Endodermal cell (in vitro differentiated cells): ENCODE measurements around the gene OMP. TPM values are rescaled to one million over a fixed set of nuclear protein-coding genes. Genes with fewer than 3 reads are reported as not detected.
A peak's percentile ranks its signal among the peaks of the same experiment; 100 is the strongest.

ENCODE experiments used
- DNase-seq: peaks from one replicate; pipeline ENCODE4 v3.0.0-alpha.2; 2017
- H3K27ac ChIP-seq: 2 replicates; pipeline ENCODE4 v1.5.1; 2013; ENCODE audit warnings: mild to moderate bottlenecking, low read depth, low read length, moderate library complexity
- H3K27me3 ChIP-seq: 2 replicates; pipeline ENCODE4 v1.6.1; 2013; ENCODE audit warnings: mild to moderate bottlenecking, low read length, moderate library complexity; ENCODE audit not compliant: insufficient read depth, control insufficient read depth, poor library complexity, severe bottlenecking
- H3K36me3 ChIP-seq: 2 replicates; pipeline ENCODE4 v1.7.0; 2013; ENCODE audit warnings: mild to moderate bottlenecking, low read length, moderate library complexity; ENCODE audit not compliant: control insufficient read depth, insufficient read depth
- H3K4me1 ChIP-seq: one replicate; pipeline ENCODE4 v1.7.0; 2013; ENCODE audit warnings: low read length; ENCODE audit not compliant: control insufficient read depth, insufficient read depth
- H3K4me3 ChIP-seq: 2 replicates; pipeline ENCODE4 v1.5.1; 2013; ENCODE audit warnings: mild to moderate bottlenecking, low read length, moderate library complexity
- H3K9ac ChIP-seq: 2 replicates; pipeline ENCODE4 v1.6.1; 2013; ENCODE audit warnings: mild to moderate bottlenecking, low read length, moderate library complexity; ENCODE audit not compliant: poor library complexity, severe bottlenecking; ENCODE audit errors: extremely low read depth
- H3K9me3 ChIP-seq: 2 replicates; pipeline ENCODE4 v1.6.1; 2013; ENCODE audit warnings: mild to moderate bottlenecking, low read length, moderate library complexity; ENCODE audit not compliant: control insufficient read depth
- H3K27ac Mint-ChIP-seq: 2 replicates; pipeline ENCODE4 v1.8.0; 2020; ENCODE audit warnings: mixed read lengths
- H3K27me3 Mint-ChIP-seq: 2 replicates; pipeline ENCODE4 v1.8.0; 2021; ENCODE audit warnings: mild to moderate bottlenecking, mixed read lengths; ENCODE audit not compliant: insufficient read depth
- H3K36me3 Mint-ChIP-seq: 2 replicates; pipeline ENCODE4 v1.8.0; 2020; ENCODE audit warnings: low read depth, mixed read lengths
- H3K4me1 Mint-ChIP-seq: 2 replicates; pipeline ENCODE4 v1.8.0; 2020; ENCODE audit warnings: mixed read lengths
- H3K4me3 Mint-ChIP-seq: 2 replicates; pipeline ENCODE4 v1.8.0; 2020; ENCODE audit warnings: mild to moderate bottlenecking, moderate library complexity, mixed read lengths
- H3K9me3 Mint-ChIP-seq: 2 replicates; pipeline ENCODE4 v1.8.0; 2020; ENCODE audit warnings: mild to moderate bottlenecking, mixed read lengths
- CTCF ChIP-seq: fragments of 200-600 bp; sonication (generic); conservative IDR thresholded peaks from 2 replicates; pipeline ENCODE4 v1.5.0; 2021; ENCODE audit warnings: antibody characterized with exemption, mild to moderate bottlenecking
- WGBS, 2 experiments: methylation state at CpG; one replicate each; pipeline versions ENCODE4 v1.1.5 to v1.1.7; 2013; ENCODE audit warnings: missing lambda C conversion rate in 2 of 2, mixed read lengths in 1 of 2; ENCODE audit not compliant: insufficient coverage in 1 of 2, insufficient read length in 1 of 2; 5-methylcytosine and 5-hydroxymethylcytosine counted together
- total RNA-seq, 2 donors: library from RNA; stranded (reverse); fragmentation: NEBNext Ultra II Directional in 1 of 2; extraction: Animal tissue kit (Norgen Biotek cat#: 25700) in 1 of 2; gene quantifications; 2 replicates in 1 of 2; 3 replicates in 1 of 2; pipeline ENCODE4 v1.2.1, GENCODE V29; 2021

OMP gene
- total RNA-seq, 2 donors from 2014 or later: 1.6 to 1.7 TPM

GRCh38 chr11:77057938-77058474 is 44.6 kb upstream of the OMP start:
- Histone ChIP-seq H3K9me3 (peaks cover 12% of the 10 kb centered on the region), H3K27ac (no peak overlapping the region), H3K27me3 (no peaks in the 10 kb centered on the region), H3K9ac (no peak overlapping the region), H3K4me1 (no peaks in the 10 kb centered on the region), H3K36me3 (no peaks in the 10 kb centered on the region), H3K4me3 (no peak overlapping the region)
- TF ChIP-seq CTCF: no peak
- H3K4me3 Mint-ChIP-seq: no peak overlapping the region
- DNase-seq: peak; percentile 10
- H3K27me3 Mint-ChIP-seq: peaks cover 19% of the 10 kb centered on the region
- H3K4me1 Mint-ChIP-seq: no peaks in the 10 kb centered on the region
- H3K9me3 Mint-ChIP-seq: peaks cover 32% of the 10 kb centered on the region
- no peaks in the 10 kb centered on the region for H3K36me3 Mint-ChIP-seq
- no peak overlapping the region for H3K27ac Mint-ChIP-seq
- WGBS, 2 experiments: 89% methylated on average over 3 to 9 of the region's 9 CpGs

- Histone ChIP-seq H3K27me3 (no peaks in the 10 kb centered on the region), H3K9me3 (peaks cover 7% of the 10 kb centered on the region), H3K4me1 (no peaks in the 10 kb centered on the region), H3K36me3 (no peaks in the 10 kb centered on the region), H3K4me3 (no peak overlapping the region), H3K27ac (no peak overlapping the region), H3K9ac (no peak overlapping the region)
- DNase-seq: no peak
- no peak for TF ChIP-seq CTCF
- no peak overlapping the region for H3K27ac Mint-ChIP-seq
- 90 to 96% methylated on average over 2 of the region's 2 CpGs for WGBS, 2 experiments
- H3K36me3 Mint-ChIP-seq: no peaks in the 10 kb centered on the region
- no peak overlapping the region for H3K4me3 Mint-ChIP-seq
- H3K9me3 Mint-ChIP-seq: peaks cover 32% of the 10 kb centered on the region
- H3K4me1 Mint-ChIP-seq: no peaks in the 10 kb centered on the region
- peaks cover 20% of the 10 kb centered on the region for H3K27me3 Mint-ChIP-seq
Observed at GRCh38 chr11:77058900-77059299, 43.7 kb upstream of the OMP start.

- no peak overlapping the region for H3K4me3 Mint-ChIP-seq
- Histone ChIP-seq H3K4me1 (no peaks in the 10 kb centered on the region), H3K27ac (no peak overlapping the region), H3K27me3 (no peaks in the 10 kb centered on the region), H3K9ac (no peak overlapping the region), H3K36me3 (no peaks in the 10 kb centered on the region), H3K9me3 (peaks cover 7% of the 10 kb centered on the region), H3K4me3 (no peak overlapping the region)
- peaks cover 27% of the 10 kb centered on the region for H3K27me3 Mint-ChIP-seq
- no peaks in the 10 kb centered on the region for H3K36me3 Mint-ChIP-seq
- peaks cover 29% of the 10 kb centered on the region for H3K9me3 Mint-ChIP-seq
- 90 to 100% methylated on average over 3 to 5 of the region's 5 CpGs for WGBS, 2 experiments
- peak; percentile 7 for DNase-seq
- H3K4me1 Mint-ChIP-seq: peaks cover 2% of the 10 kb centered on the region
- no peak for TF ChIP-seq CTCF
- no peak overlapping the region for H3K27ac Mint-ChIP-seq
Observed at GRCh38 chr11:77059806-77060205, 42.8 kb upstream of the OMP start.
